Adrenal gland (tissue), 5 donors: ENCODE data around the gene GEMIN4.
"Not testable (repeated sequence)": the region's sequence is repeated elsewhere in the genome, so short reads cannot be mapped to it uniquely, and the experiment has no call there.

Experiments used
- POLR2A ChIP-seq, 2 donors: fragments of 450-650 bp; IDR thresholded peaks; one replicate each; pipeline ENCODE4 v1.6.1; 2017; ENCODE audit warnings: antibody characterized with exemption in 2 of 2, mild to moderate bottlenecking in 2 of 2, moderate library complexity in 1 of 2
- TF ChIP-seq, protein P1 (sequence below), 6 experiments: fragments of 450-650 bp in 4 of 6; fragments of 200-600 bp in 2 of 6; sonication (generic) in 1 of 6; IDR thresholded peaks; 1 replicate in 5 of 6; 2 replicates in 1 of 6; pipeline versions ENCODE4 v1.5.1 to v1.8.0; 2016 to 2021; ENCODE audit warnings: antibody characterized with exemption in 6 of 6, mild to moderate bottlenecking in 2 of 6, moderate library complexity in 1 of 6
- donor health status: DM: no; HTN: no; CAD: no.

DNA sequence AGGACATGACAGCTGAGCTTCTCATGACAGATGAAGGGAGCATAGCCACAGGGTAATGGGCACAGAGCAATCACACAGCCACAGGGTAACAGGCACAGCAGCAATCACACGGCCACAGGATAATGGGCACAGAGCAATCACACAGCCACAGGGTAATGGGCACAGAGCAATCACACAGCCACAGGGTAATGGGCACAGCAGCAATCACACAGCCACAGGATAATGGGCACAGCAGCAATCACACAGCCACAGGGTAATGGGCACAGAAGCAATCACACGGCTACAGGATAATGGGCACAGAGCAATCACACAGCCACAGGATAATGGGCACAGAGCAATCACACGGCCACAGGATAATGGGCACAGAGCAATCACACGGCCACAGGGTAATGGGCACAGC, 3.5 kb downstream of the GEMIN4 start:
- TF ChIP-seq, protein P1, sequence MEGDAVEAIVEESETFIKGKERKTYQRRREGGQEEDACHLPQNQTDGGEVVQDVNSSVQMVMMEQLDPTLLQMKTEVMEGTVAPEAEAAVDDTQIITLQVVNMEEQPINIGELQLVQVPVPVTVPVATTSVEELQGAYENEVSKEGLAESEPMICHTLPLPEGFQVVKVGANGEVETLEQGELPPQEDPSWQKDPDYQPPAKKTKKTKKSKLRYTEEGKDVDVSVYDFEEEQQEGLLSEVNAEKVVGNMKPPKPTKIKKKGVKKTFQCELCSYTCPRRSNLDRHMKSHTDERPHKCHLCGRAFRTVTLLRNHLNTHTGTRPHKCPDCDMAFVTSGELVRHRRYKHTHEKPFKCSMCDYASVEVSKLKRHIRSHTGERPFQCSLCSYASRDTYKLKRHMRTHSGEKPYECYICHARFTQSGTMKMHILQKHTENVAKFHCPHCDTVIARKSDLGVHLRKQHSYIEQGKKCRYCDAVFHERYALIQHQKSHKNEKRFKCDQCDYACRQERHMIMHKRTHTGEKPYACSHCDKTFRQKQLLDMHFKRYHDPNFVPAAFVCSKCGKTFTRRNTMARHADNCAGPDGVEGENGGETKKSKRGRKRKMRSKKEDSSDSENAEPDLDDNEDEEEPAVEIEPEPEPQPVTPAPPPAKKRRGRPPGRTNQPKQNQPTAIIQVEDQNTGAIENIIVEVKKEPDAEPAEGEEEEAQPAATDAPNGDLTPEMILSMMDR (IDR thresholded peaks at IDR 0.05): not testable (repeated sequence)
- not testable (repeated sequence) for TF ChIP-seq POLR2A (IDR thresholded peaks at IDR 0.05)
